Heart left ventricle (tissue), 16 donors: ENCODE measurements around the gene TFPT. TPM values are rescaled to one million over a fixed set of nuclear protein-coding genes. Genes with fewer than 3 reads are reported as not detected.
A peak's percentile ranks its signal among the peaks of the same experiment; 100 is the strongest.

Source experiments
- ATAC-seq, 4 donors: fragments of 200-7000 bp; cut with Tn5 transposase; one replicate each; pipeline ENCODE4 v1.9.1; 2020 to 2022; ENCODE audit warnings: moderate library complexity in 4 of 4, mild to moderate bottlenecking in 3 of 4, moderate number of reproducible peaks in 1 of 4
- DNase-seq, 5 donors: peaks; one replicate each; pipeline ENCODE4 v3.0.0-alpha.2; 2020
- H3K27ac ChIP-seq, 12 donors: fragments of 200-600 bp; sonication (generic) in 4 of 12; one replicate each; pipeline versions ENCODE4 v1.5.0 to v1.8.0; 2016 to 2022; ENCODE audit warnings: mild to moderate bottlenecking in 2 of 12
- H3K27me3 ChIP-seq, 9 donors: fragments of 200-600 bp; sonication (generic) in 2 of 9; one replicate each; pipeline versions ENCODE4 v1.5.1 to v1.8.0; 2016 to 2022; ENCODE audit warnings: mild to moderate bottlenecking in 3 of 9
- H3K36me3 ChIP-seq, 9 donors: fragments of 200-600 bp; sonication (generic) in 2 of 9; one replicate each; pipeline versions ENCODE4 v1.5.0 to v1.8.0; 2018 to 2022; ENCODE audit warnings: mild to moderate bottlenecking in 2 of 9
- H3K4me1 ChIP-seq, 12 donors: fragments of 200-600 bp; sonication (generic) in 4 of 12; one replicate each; pipeline versions ENCODE4 v1.5.0 to v1.8.0; 2016 to 2022; ENCODE audit warnings: mild to moderate bottlenecking in 3 of 12
- H3K4me3 ChIP-seq, 12 donors: fragments of 200-600 bp; sonication (generic) in 4 of 12; one replicate each; pipeline versions ENCODE4 v1.5.0 to v1.8.0; 2017 to 2022; ENCODE audit warnings: mild to moderate bottlenecking in 9 of 12, moderate library complexity in 4 of 12
- H3K9me3 ChIP-seq, 12 donors: fragments of 200-600 bp; sonication (generic) in 4 of 12; one replicate each; pipeline versions ENCODE4 v1.5.0 to v1.8.0; 2016 to 2022; ENCODE audit warnings: mild to moderate bottlenecking in 1 of 12
- CTCF ChIP-seq, 12 donors: fragments of 200-600 bp; sonication (generic) in 4 of 12; IDR thresholded peaks; one replicate each; pipeline versions ENCODE4 v1.5.0 to v1.8.0; 2018 to 2022; ENCODE audit warnings: antibody characterized with exemption in 12 of 12, mild to moderate bottlenecking in 5 of 12
- POLR2A ChIP-seq, 2 donors: fragments of 450-650 bp; IDR thresholded peaks; one replicate each; pipeline ENCODE4 v1.6.1; 2017; ENCODE audit warnings: antibody characterized with exemption in 2 of 2, mild to moderate bottlenecking in 2 of 2, moderate library complexity in 2 of 2
- WGBS, 4 donors: extraction: QIAGEN DNeasy Blood & Tissue Kit in 2 of 4; methylation state at CpG; one replicate each; pipeline versions ENCODE4 v1.1.5 to v1.1.7; 2013 to 2018; 5-methylcytosine and 5-hydroxymethylcytosine counted together
- intact Hi-C, 10 donors: fragments of 100-400 bp; cut with DNase I; formaldehyde crosslinking; loops; one replicate each; pipeline versions ENCODE4 v1.11.1 to v1.14.2; 2022
- polyA plus RNA-seq, 2 donors: library from polyadenylated mRNA; stranded (reverse); fragments of 200-250 nt; gene quantifications; one replicate each; pipeline ENCODE4 v1.2.3, GENCODE V29; 2013
- total RNA-seq, 9 donors: library from RNA; depleted of rRNA in 2 of 9; stranded (reverse); fragments of >200 nt in 2 of 9; fragmentation: NEBNext Ultra II Directional in 3 of 9; extraction: Animal tissue kit (Norgen Biotek cat#: 25700) in 3 of 9; gene quantifications; one replicate each; pipeline versions ENCODE4 v1.1.0 to v1.2.4, GENCODE V29; 2016 to 2023
- donor health status: ischemic (EF 13 %, LVEDD 7.1; RV severe dilation, severe dysfunction).
- donor health status: healthy with polysubstance abuse.
- donor health status: DM: no; HTN: yes; CAD: no.
- donor health status: DM: no; HTN: no; CAD: no.
- donor health status: ischemic (EF 25% LVEDD 6.9; RV normal size, moderate dysfunction).
- donor health status: ischemic (EF 25% LVEDD 5.7; RV mildly dilated, moderate dysfunction).
- donor health status: healthy.
- donor health status: DM: yes; HTN: yes; CAD: no.
- donor health status: ischemic (EF 35%, LVEDD 5.7; RV mildly dilated, moderate dysfunction).
- donor health status: nonischemic (EF 11% LVEDD 7.7; RV severe dilation, severe dysfunction).
- donor health status: DM: yes; HTN: yes; CAD: no.
- donor health status: PGD.
- donor health status: ischemic (EF 29% LVEDD 5.4; RV normal size, mild dysfunction).
- donor health status: nonischemic (EF 23%, LVEDD 6.1; RV moderate dilation, normal function).

TFPT gene
- total and polyA plus RNA-seq, 11 donors, result 9.6 to 26.5 (median 12.5) TPM

- Histone ChIP-seq H3K36me3 (peaks cover 0 to 59% (median 54%) of the 10 kb centered on the region in 9 donors), H3K4me3 (no peak overlapping the region), H3K4me1 (peaks cover 3 to 18% (median 11%) of the 10 kb centered on the region in 12 donors), H3K9me3 (no peaks in the 10 kb centered on the region), H3K27ac (no peak overlapping the region), H3K27me3 (no peaks in the 10 kb centered on the region)
- no peak for ATAC-seq
- intact Hi-C loops, result loop anchor here in 1 of 10 donors (10.0 kb wide), 1 partner anchor 231 kb away; no protein-coding TSS in a partner anchor
- 89 to 95% (median 94%) methylated on average over 10 of the region's 10 CpGs for WGBS, 4 donors
- TF ChIP-seq CTCF (IDR thresholded peaks at IDR 0.05), result no peak
- TF ChIP-seq POLR2A (IDR thresholded peaks at IDR 0.05), result no peak
- DNase-seq, result no peak
Observed at GRCh38 chr19:54105796-54106195, 9.7 kb downstream of the TFPT start.

GRCh38 chr19:54104998-54105715 is 10.3 kb downstream of the TFPT start:
- no peaks in the 10 kb centered on the region for H3K9me3 ChIP-seq

GRCh38 chr19:54102421-54103169 is 12.9 kb downstream of the TFPT start, which contains the start of gene NDUFA3:
Gene NDUFA3 (plus strand): TSS chr19:54102855. CDS start chr19:54102879, 24 bp downstream.
- peaks cover 0 to 27% (median 25%) of the 10 kb centered on the region in 9 donors for H3K36me3 ChIP-seq
- peak within 1 kb of the TSS; percentile 25 to 91 (median 82) for H3K27ac ChIP-seq
- 2 to 5% (median 4%) methylated on average over 35 to 54 of the region's 54 CpGs for WGBS, 4 donors
- ATAC-seq (peak; percentile 99 to 100 (median 99)), DNase-seq (peak; percentile 98 to 99 (median 99))
- H3K27me3 ChIP-seq, result peaks cover 0 to 9% (median 0%) of the 10 kb centered on the region in 9 donors
- H3K4me1 ChIP-seq, result peaks cover 3 to 18% (median 11%) of the 10 kb centered on the region in 12 donors
- H3K9me3 ChIP-seq, result no peaks in the 10 kb centered on the region
- no peak for TF ChIP-seq CTCF (IDR thresholded peaks at IDR 0.05)
- peak; percentile 36 to 87 for TF ChIP-seq POLR2A (IDR thresholded peaks at IDR 0.05)
- peak within 1 kb of the TSS; percentile 60 to 98 (median 88) for H3K4me3 ChIP-seq
- intact Hi-C loops, result loop anchor here in 5 of 10 donors (1.0 to 10.0 kb wide), 6 partner anchors 9 to 235 kb away; partner anchors contain the start of genes PRPF31 (in 2 of the 5), TFPT (in 2 of the 5), CNOT3 (in 1 of the 5) and MYADM (in 1 of the 5)

More at GRCh38 chr19:54104998-54105715, 10.3 kb downstream of the TFPT start:
- peaks cover 3 to 18% (median 11%) of the 10 kb centered on the region in 12 donors for H3K4me1 ChIP-seq
- intact Hi-C loops, result loop anchor here in 2 of 10 donors (5.0 to 10.0 kb wide), 2 partner anchors 230 to 238 kb away; partner anchors contain the start of gene MYADM (in 1 of the 2)
- peaks cover 0 to 53% (median 49%) of the 10 kb centered on the region in 9 donors for H3K36me3 ChIP-seq
- ATAC-seq (no peak), DNase-seq (no peak)
- H3K4me3 ChIP-seq, result no peak overlapping the region
- H3K27me3 ChIP-seq, result no peaks in the 10 kb centered on the region
- H3K27ac ChIP-seq, result no peak overlapping the region
- 87 to 91% (median 90%) methylated on average over 11 of the region's 11 CpGs for WGBS, 4 donors
- TF ChIP-seq POLR2A (IDR thresholded peaks at IDR 0.05) (no peak), CTCF (IDR thresholded peaks at IDR 0.05) (no peak)
